Heart right ventricle (tissue), 16 donors: ENCODE measurements around the gene C15orf62. TPM values are rescaled to one million over a fixed set of nuclear protein-coding genes. Genes with fewer than 3 reads are reported as not detected.

ENCODE experiments used
- ATAC-seq, 8 donors: fragments of 200-7000 bp; cut with Tn5 transposase; one replicate each; pipeline ENCODE4 v1.9.1; 2020; ENCODE audit warnings: mild to moderate bottlenecking in 8 of 8, moderate library complexity in 8 of 8, moderate number of reproducible peaks in 1 of 8
- DNase-seq, 2 donors: peaks; one replicate each; pipeline ENCODE4 v3.0.0-alpha.2; 2020
- H3K27ac ChIP-seq, 10 donors: fragments of 200-600 bp; sonication (generic) in 2 of 10; one replicate each; pipeline versions ENCODE4 v1.5.0 to v1.8.0; 2020 to 2022; ENCODE audit warnings: mild to moderate bottlenecking in 3 of 10
- H3K27me3 ChIP-seq, 7 donors: fragments of 200-600 bp; one replicate each; pipeline ENCODE4 v1.8.0; 2021 to 2022; ENCODE audit warnings: mild to moderate bottlenecking in 2 of 7
- H3K36me3 ChIP-seq, 9 donors: fragments of 200-600 bp; sonication (generic) in 1 of 9; one replicate each; pipeline versions ENCODE4 v1.5.0 to v1.8.0; 2020 to 2022; ENCODE audit warnings: mild to moderate bottlenecking in 2 of 9
- H3K4me1 ChIP-seq, 9 donors: fragments of 200-600 bp; sonication (generic) in 1 of 9; one replicate each; pipeline versions ENCODE4 v1.5.0 to v1.8.0; 2020 to 2022; ENCODE audit warnings: mild to moderate bottlenecking in 4 of 9
- H3K4me3 ChIP-seq, 10 donors: fragments of 200-600 bp; sonication (generic) in 2 of 10; one replicate each; pipeline versions ENCODE4 v1.5.0 to v1.8.0; 2020 to 2022; ENCODE audit warnings: mild to moderate bottlenecking in 7 of 10, moderate library complexity in 2 of 10
- H3K9me3 ChIP-seq, 11 donors: fragments of 200-600 bp in 10 of 11; sonication (generic) in 2 of 11; one replicate each; pipeline versions ENCODE4 v1.5.0 to v1.8.0; 2013 to 2022; ENCODE audit warnings: mild to moderate bottlenecking in 2 of 11, control low read depth in 1 of 11, moderate library complexity in 1 of 11
- WGBS, 2 donors: extraction: QIAGEN DNeasy Blood & Tissue Kit; methylation state at CpG; one replicate each; pipeline ENCODE4 v1.1.7; 2013; ENCODE audit warnings: inconsistent platforms in 1 of 2; 5-methylcytosine and 5-hydroxymethylcytosine counted together
- intact Hi-C, 10 donors: fragments of 100-400 bp; cut with DNase I; formaldehyde crosslinking; loops; one replicate each; pipeline versions ENCODE4 v1.11.1 to v1.14.2; 2022
- polyA plus RNA-seq, 2 donors: library from polyadenylated mRNA; stranded (reverse); fragments of 200-250 nt; gene quantifications; one replicate each; pipeline ENCODE4 v1.2.3, GENCODE V29; 2013
- total RNA-seq, 10 donors: library from RNA; stranded (reverse); fragmentation: NEBNext Ultra II Directional in 3 of 10; extraction: Animal tissue kit (Norgen Biotek cat#: 25700) in 3 of 10; gene quantifications; one replicate each; pipeline versions ENCODE4 v1.2.1 to v1.2.4, GENCODE V29; 2021 to 2023
- TF ChIP-seq, protein P1 (sequence below), 9 donors: fragments of 200-600 bp; sonication (generic) in 2 of 9; IDR thresholded peaks; one replicate each; pipeline versions ENCODE4 v1.5.0 to v1.8.0; 2021 to 2022; ENCODE audit warnings: antibody characterized with exemption in 9 of 9, mild to moderate bottlenecking in 5 of 9, moderate library complexity in 1 of 9
- donor health status: Arrhythmogenic right ventricular cardiomyopathy.
- donor health status: ischemic (EF 13 %, LVEDD 7.1; RV severe dilation, severe dysfunction).
- donor health status: healthy with polysubstance abuse.
- donor health status: DM: no; HTN: yes; CAD: no.
- donor health status: DM: no; HTN: no; CAD: no.
- donor health status: ischemic (EF 25% LVEDD 6.9; RV normal size, moderate dysfunction).
- donor health status: ischemic (EF 25% LVEDD 5.7; RV mildly dilated, moderate dysfunction).
- donor health status: healthy.
- donor health status: DM: yes; HTN: yes; CAD: no.
- donor health status: Ischemic cardiomyopathy.
- donor health status: ischemic (EF 35%, LVEDD 5.7; RV mildly dilated, moderate dysfunction).
- donor health status: nonischemic (EF 11% LVEDD 7.7; RV severe dilation, severe dysfunction).
- donor health status: DM: yes; HTN: yes; CAD: no.
- donor health status: PGD.
- donor health status: ischemic (EF 29% LVEDD 5.4; RV normal size, mild dysfunction).
- donor health status: nonischemic (EF 23%, LVEDD 6.1; RV moderate dilation, normal function).

Gene C15orf62
- total and polyA plus RNA-seq, 12 donors: 0.10 to 0.32 (median 0.15) TPM; not detected in 7

DNA sequence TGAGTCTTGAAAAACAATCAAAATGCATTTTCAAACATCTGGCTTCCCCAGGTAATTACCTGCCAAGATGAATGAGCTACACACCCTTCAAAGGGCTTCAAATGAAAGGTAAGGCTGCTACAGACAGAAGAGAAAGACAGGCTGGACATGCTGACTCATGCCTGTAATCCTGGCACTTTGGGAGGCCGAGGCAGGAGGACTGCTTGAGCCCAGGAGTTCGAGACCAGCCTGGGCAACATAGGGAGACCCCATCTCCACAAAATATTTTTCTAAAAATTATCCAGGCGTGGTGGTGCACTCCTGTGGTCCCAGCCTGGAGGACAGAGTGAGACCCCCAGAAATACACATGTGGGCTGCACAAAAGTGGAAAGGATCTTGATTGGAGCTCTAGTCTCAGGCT, 22.6 kb downstream of the C15orf62 start:
- ATAC-seq: no peak
- H3K4me3 ChIP-seq: no peak overlapping the region
- H3K27me3 ChIP-seq: no peaks in the 10 kb centered on the region
- no peaks in the 10 kb centered on the region for H3K9me3 ChIP-seq
- no peak overlapping the region for H3K27ac ChIP-seq
- intact Hi-C loops: no loop called here
- WGBS, 2 donors: 73 to 98% methylated on average over 3 of the region's 3 CpGs
- H3K36me3 ChIP-seq: peaks cover 0 to 27% (median 0%) of the 10 kb centered on the region in 9 donors
- H3K4me1 ChIP-seq: peaks cover 0 to 51% (median 28%) of the 10 kb centered on the region in 9 donors
- no peak for DNase-seq
- TF ChIP-seq, protein P1, sequence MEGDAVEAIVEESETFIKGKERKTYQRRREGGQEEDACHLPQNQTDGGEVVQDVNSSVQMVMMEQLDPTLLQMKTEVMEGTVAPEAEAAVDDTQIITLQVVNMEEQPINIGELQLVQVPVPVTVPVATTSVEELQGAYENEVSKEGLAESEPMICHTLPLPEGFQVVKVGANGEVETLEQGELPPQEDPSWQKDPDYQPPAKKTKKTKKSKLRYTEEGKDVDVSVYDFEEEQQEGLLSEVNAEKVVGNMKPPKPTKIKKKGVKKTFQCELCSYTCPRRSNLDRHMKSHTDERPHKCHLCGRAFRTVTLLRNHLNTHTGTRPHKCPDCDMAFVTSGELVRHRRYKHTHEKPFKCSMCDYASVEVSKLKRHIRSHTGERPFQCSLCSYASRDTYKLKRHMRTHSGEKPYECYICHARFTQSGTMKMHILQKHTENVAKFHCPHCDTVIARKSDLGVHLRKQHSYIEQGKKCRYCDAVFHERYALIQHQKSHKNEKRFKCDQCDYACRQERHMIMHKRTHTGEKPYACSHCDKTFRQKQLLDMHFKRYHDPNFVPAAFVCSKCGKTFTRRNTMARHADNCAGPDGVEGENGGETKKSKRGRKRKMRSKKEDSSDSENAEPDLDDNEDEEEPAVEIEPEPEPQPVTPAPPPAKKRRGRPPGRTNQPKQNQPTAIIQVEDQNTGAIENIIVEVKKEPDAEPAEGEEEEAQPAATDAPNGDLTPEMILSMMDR (IDR thresholded peaks at IDR 0.05): no peak

DNA sequence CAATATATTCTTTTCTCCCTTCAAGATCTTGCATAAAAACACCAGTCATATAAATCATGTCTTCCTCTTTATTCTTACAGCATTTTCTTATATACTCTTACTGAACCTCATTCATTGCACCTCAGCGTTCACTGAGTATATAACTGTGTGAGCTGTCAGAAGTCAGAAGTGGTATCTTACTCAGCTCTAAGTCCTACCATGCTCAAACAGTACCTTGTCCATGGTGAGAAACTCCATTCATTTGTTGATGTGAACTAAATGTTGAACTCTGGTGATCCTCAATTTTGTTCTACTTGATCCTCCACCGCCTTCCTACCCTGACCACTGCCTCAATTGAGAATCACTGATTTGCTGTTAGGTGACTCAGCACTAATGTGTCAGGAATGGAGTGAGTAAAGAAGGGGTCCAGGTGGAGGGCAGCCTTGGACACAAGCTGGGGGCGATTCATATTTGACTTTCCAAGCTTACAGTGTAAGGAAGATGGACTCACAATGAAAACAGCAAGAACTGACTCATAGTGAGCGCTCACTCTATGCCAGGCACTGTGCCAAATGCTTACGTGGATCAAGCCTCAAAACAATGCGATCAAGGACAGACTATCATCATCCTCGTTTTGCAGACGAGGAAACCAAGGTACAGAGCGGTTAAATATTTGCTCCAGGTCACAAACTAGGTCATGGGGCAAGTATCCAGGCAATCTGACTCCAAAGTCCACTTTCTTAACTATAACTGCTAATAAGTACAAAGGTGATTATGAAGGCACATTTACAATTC, 23.6 kb downstream of the C15orf62 start:
- H3K27me3 ChIP-seq: no peaks in the 10 kb centered on the region
- H3K27ac ChIP-seq: peak overlapping the region in 1 of 10 donors; percentile 26
- TF ChIP-seq, protein P1 (IDR thresholded peaks at IDR 0.05): no peak
- no peak overlapping the region for H3K4me3 ChIP-seq
- intact Hi-C loops: no loop called here
- ATAC-seq (peak in 5 of 8 donors; percentile 24 to 68 (median 43)), DNase-seq (no peak)
- peaks cover 0 to 31% (median 0%) of the 10 kb centered on the region in 9 donors for H3K36me3 ChIP-seq
- H3K4me1 ChIP-seq: peaks cover 0 to 42% (median 20%) of the 10 kb centered on the region in 9 donors
- no peaks in the 10 kb centered on the region for H3K9me3 ChIP-seq
- 69 to 70% methylated on average over 9 of the region's 9 CpGs for WGBS, 2 donors

DNA sequence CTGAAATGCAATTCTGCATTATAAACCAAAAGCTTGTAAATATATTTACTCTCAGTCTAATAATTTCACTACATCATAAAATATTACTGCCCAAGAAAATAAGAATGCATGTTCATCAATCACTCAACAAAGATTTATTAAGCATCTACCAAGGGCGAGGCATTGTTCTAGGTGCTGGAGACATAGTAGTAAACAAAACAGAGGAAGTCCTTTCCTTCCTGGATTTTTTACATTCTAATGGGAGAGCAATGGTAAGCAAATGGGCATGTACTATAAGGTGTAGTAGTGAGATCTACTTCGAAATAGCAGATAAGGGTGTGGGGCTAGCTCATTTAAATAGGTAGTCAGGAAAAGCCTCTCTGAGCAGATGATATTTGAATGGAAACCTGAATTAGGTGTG, 26.3 kb downstream of the C15orf62 start:
- intact Hi-C loops: no loop called here
- H3K27ac ChIP-seq: peak overlapping the region in 1 of 10 donors; percentile 25
- ATAC-seq: no peak
- H3K4me3 ChIP-seq: no peak overlapping the region
- H3K36me3 ChIP-seq: peaks cover 0 to 35% (median 0%) of the 10 kb centered on the region in 9 donors
- no peaks in the 10 kb centered on the region for H3K27me3 ChIP-seq
- 60 to 65% methylated on average over 2 of the region's 2 CpGs for WGBS, 2 donors
- no peak for DNase-seq
- peaks cover 0 to 34% (median 20%) of the 10 kb centered on the region in 9 donors for H3K4me1 ChIP-seq
- TF ChIP-seq, protein P1 (IDR thresholded peaks at IDR 0.05): no peak
- no peaks in the 10 kb centered on the region for H3K9me3 ChIP-seq

DNA sequence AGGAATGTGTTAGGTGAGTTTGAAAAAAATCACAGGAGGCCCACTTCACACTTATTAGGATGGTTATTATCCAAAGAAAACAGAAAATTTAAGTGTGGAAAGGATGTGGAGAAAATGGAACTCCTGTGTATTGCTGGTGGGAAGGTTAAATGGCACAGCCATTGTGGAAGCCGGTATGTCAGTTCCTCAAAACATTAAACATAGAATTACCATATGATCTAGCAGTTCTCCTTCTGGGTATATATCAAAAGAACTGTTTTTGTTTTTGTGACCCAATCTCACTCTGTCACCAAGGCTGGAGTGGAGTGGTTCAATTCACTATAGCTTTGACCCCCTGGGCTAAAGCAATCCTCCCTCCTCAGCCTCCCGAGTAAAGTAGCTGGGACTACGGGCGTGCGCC, 26.7 kb downstream of the C15orf62 start:
- peaks cover 0 to 30% (median 0%) of the 10 kb centered on the region in 9 donors for H3K36me3 ChIP-seq
- H3K4me1 ChIP-seq: peaks cover 0 to 34% (median 20%) of the 10 kb centered on the region in 9 donors
- H3K9me3 ChIP-seq: no peaks in the 10 kb centered on the region
- H3K4me3 ChIP-seq: no peak overlapping the region
- TF ChIP-seq, protein P1 (IDR thresholded peaks at IDR 0.05): no peak
- peak overlapping the region in 1 of 10 donors; percentile 25 for H3K27ac ChIP-seq
- intact Hi-C loops: no loop called here
- 94 to 97% methylated on average over 5 of the region's 5 CpGs for whole genome bisulfite sequencing, 2 donors
- ATAC-seq (no peak), DNase-seq (no peak)
- no peaks in the 10 kb centered on the region for H3K27me3 ChIP-seq
